GM12872 (cell line): ENCODE results near the gene ETFBKMT.

ENCODE experiments used
- TF ChIP-seq, protein P1 (sequence below): IDR thresholded peaks from 3 replicates; pipeline ENCODE4 v1.5.1; 2011; ENCODE audit warnings: low read depth, mild to moderate bottlenecking, low read length, moderate library complexity; ENCODE audit not compliant: insufficient read depth

Gene ETFBKMT

GRCh38 chr12:31685801-31686200 is 26.3 kb downstream of the ETFBKMT start:
- TF ChIP-seq, protein P1, sequence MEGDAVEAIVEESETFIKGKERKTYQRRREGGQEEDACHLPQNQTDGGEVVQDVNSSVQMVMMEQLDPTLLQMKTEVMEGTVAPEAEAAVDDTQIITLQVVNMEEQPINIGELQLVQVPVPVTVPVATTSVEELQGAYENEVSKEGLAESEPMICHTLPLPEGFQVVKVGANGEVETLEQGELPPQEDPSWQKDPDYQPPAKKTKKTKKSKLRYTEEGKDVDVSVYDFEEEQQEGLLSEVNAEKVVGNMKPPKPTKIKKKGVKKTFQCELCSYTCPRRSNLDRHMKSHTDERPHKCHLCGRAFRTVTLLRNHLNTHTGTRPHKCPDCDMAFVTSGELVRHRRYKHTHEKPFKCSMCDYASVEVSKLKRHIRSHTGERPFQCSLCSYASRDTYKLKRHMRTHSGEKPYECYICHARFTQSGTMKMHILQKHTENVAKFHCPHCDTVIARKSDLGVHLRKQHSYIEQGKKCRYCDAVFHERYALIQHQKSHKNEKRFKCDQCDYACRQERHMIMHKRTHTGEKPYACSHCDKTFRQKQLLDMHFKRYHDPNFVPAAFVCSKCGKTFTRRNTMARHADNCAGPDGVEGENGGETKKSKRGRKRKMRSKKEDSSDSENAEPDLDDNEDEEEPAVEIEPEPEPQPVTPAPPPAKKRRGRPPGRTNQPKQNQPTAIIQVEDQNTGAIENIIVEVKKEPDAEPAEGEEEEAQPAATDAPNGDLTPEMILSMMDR, result no peak

DNA sequence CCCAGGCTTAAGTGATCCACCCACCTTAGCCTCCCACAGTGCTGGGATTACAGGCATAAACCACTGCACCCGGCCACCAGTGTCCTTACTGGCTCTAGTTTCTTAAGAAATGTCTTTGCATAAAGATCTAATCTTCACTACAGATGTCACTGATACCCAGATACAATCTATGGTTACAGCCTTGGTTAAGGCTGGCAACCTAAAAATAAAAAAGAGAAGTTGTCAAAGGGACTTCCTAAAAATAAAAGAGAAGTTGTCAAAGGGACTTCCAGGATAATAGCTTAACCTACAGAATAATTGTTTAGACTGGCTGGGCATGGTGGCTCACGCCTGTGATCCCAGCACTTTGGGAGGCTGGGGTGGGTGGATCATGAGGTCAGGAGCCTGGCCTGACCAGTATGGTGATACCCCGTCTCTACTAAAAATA is 27.6 kb downstream of the ETFBKMT start:
- TF ChIP-seq, protein P1, result no peak

- TF ChIP-seq, protein P1, result no peak
Observed at GRCh38 chr12:31702047-31702446, 42.6 kb downstream of the ETFBKMT start.

GRCh38 chr12:31705621-31706020 is 46.1 kb downstream of the ETFBKMT start:
- TF ChIP-seq, protein P1, result no peak

- TF ChIP-seq, protein P1, result no peak
Observed at GRCh38 chr12:31710021-31710818, 50.7 kb downstream of the ETFBKMT start.

DNA sequence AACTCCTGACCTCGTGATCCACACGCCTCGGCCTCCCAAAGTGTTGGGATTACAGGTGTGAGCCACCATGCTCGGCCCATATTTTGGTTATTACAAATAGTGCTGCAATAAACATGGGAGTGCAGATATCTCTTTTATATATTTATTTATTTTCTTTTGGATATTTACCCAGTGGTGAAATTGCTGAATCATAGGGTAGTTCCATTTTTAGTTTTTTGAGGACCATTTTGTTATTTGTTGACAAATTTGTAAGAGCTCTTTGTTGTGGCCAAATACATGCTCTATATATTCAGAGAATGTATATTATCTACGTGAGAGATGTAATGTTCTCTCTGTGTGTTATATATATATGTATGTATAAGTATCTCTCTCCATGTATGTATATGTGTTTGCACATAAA is 53.4 kb downstream of the ETFBKMT start:
- TF ChIP-seq, protein P1, result no peak

- TF ChIP-seq, protein P1, result no peak
Observed at GRCh38 chr12:31714406-31715271, 55.2 kb downstream of the ETFBKMT start.
